Heart left ventricle (tissue), 16 donors: ENCODE data around the gene PAK4. TPM values are rescaled to one million over a fixed set of nuclear protein-coding genes. Genes with fewer than 3 reads are reported as not detected.

Experiments used
- ATAC-seq, 4 donors: fragments of 200-7000 bp; cut with Tn5 transposase; one replicate each; pipeline ENCODE4 v1.9.1; 2020 to 2022; ENCODE audit warnings: moderate library complexity in 4 of 4, mild to moderate bottlenecking in 3 of 4, moderate number of reproducible peaks in 1 of 4
- DNase-seq, 5 donors: peaks; one replicate each; pipeline ENCODE4 v3.0.0-alpha.2; 2020
- H3K27ac ChIP-seq, 12 donors: fragments of 200-600 bp; sonication (generic) in 4 of 12; one replicate each; pipeline versions ENCODE4 v1.5.0 to v1.8.0; 2016 to 2022; ENCODE audit warnings: mild to moderate bottlenecking in 2 of 12
- H3K27me3 ChIP-seq, 9 donors: fragments of 200-600 bp; sonication (generic) in 2 of 9; one replicate each; pipeline versions ENCODE4 v1.5.1 to v1.8.0; 2016 to 2022; ENCODE audit warnings: mild to moderate bottlenecking in 3 of 9
- H3K36me3 ChIP-seq, 9 donors: fragments of 200-600 bp; sonication (generic) in 2 of 9; one replicate each; pipeline versions ENCODE4 v1.5.0 to v1.8.0; 2018 to 2022; ENCODE audit warnings: mild to moderate bottlenecking in 2 of 9
- H3K4me1 ChIP-seq, 12 donors: fragments of 200-600 bp; sonication (generic) in 4 of 12; one replicate each; pipeline versions ENCODE4 v1.5.0 to v1.8.0; 2016 to 2022; ENCODE audit warnings: mild to moderate bottlenecking in 3 of 12
- H3K4me3 ChIP-seq, 12 donors: fragments of 200-600 bp; sonication (generic) in 4 of 12; one replicate each; pipeline versions ENCODE4 v1.5.0 to v1.8.0; 2017 to 2022; ENCODE audit warnings: mild to moderate bottlenecking in 9 of 12, moderate library complexity in 4 of 12
- H3K9me3 ChIP-seq, 12 donors: fragments of 200-600 bp; sonication (generic) in 4 of 12; one replicate each; pipeline versions ENCODE4 v1.5.0 to v1.8.0; 2016 to 2022; ENCODE audit warnings: mild to moderate bottlenecking in 1 of 12
- POLR2A ChIP-seq, 2 donors: fragments of 450-650 bp; IDR thresholded peaks; one replicate each; pipeline ENCODE4 v1.6.1; 2017; ENCODE audit warnings: antibody characterized with exemption in 2 of 2, mild to moderate bottlenecking in 2 of 2, moderate library complexity in 2 of 2
- WGBS, 4 donors: extraction: QIAGEN DNeasy Blood & Tissue Kit in 2 of 4; methylation state at CpG; one replicate each; pipeline versions ENCODE4 v1.1.5 to v1.1.7; 2013 to 2018; 5-methylcytosine and 5-hydroxymethylcytosine counted together
- intact Hi-C, 10 donors: fragments of 100-400 bp; cut with DNase I; formaldehyde crosslinking; loops; one replicate each; pipeline versions ENCODE4 v1.11.1 to v1.14.2; 2022
- polyA plus RNA-seq, 2 donors: library from polyadenylated mRNA; stranded (reverse); fragments of 200-250 nt; gene quantifications; one replicate each; pipeline ENCODE4 v1.2.3, GENCODE V29; 2013
- total RNA-seq, 9 donors: library from RNA; depleted of rRNA in 2 of 9; stranded (reverse); fragments of >200 nt in 2 of 9; fragmentation: NEBNext Ultra II Directional in 3 of 9; extraction: Animal tissue kit (Norgen Biotek cat#: 25700) in 3 of 9; gene quantifications; one replicate each; pipeline versions ENCODE4 v1.1.0 to v1.2.4, GENCODE V29; 2016 to 2023
- TF ChIP-seq, protein P1 (sequence below), 12 donors: fragments of 200-600 bp; sonication (generic) in 4 of 12; IDR thresholded peaks; one replicate each; pipeline versions ENCODE4 v1.5.0 to v1.8.0; 2018 to 2022; ENCODE audit warnings: antibody characterized with exemption in 12 of 12, mild to moderate bottlenecking in 5 of 12
- donor health status: ischemic (EF 13 %, LVEDD 7.1; RV severe dilation, severe dysfunction).
- donor health status: healthy with polysubstance abuse.
- donor health status: DM: no; HTN: yes; CAD: no.
- donor health status: DM: no; HTN: no; CAD: no.
- donor health status: ischemic (EF 25% LVEDD 6.9; RV normal size, moderate dysfunction).
- donor health status: ischemic (EF 25% LVEDD 5.7; RV mildly dilated, moderate dysfunction).
- donor health status: healthy.
- donor health status: DM: yes; HTN: yes; CAD: no.
- donor health status: ischemic (EF 35%, LVEDD 5.7; RV mildly dilated, moderate dysfunction).
- donor health status: nonischemic (EF 11% LVEDD 7.7; RV severe dilation, severe dysfunction).
- donor health status: DM: yes; HTN: yes; CAD: no.
- donor health status: PGD.
- donor health status: ischemic (EF 29% LVEDD 5.4; RV normal size, mild dysfunction).
- donor health status: nonischemic (EF 23%, LVEDD 6.1; RV moderate dilation, normal function).

Gene PAK4
- total and polyA plus RNA-seq, 11 donors: 9.5 to 25.8 (median 16.2) TPM

- TF ChIP-seq POLR2A (IDR thresholded peaks at IDR 0.05): no peak
- TF ChIP-seq, protein P1, sequence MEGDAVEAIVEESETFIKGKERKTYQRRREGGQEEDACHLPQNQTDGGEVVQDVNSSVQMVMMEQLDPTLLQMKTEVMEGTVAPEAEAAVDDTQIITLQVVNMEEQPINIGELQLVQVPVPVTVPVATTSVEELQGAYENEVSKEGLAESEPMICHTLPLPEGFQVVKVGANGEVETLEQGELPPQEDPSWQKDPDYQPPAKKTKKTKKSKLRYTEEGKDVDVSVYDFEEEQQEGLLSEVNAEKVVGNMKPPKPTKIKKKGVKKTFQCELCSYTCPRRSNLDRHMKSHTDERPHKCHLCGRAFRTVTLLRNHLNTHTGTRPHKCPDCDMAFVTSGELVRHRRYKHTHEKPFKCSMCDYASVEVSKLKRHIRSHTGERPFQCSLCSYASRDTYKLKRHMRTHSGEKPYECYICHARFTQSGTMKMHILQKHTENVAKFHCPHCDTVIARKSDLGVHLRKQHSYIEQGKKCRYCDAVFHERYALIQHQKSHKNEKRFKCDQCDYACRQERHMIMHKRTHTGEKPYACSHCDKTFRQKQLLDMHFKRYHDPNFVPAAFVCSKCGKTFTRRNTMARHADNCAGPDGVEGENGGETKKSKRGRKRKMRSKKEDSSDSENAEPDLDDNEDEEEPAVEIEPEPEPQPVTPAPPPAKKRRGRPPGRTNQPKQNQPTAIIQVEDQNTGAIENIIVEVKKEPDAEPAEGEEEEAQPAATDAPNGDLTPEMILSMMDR (IDR thresholded peaks at IDR 0.05): no peak
- Histone ChIP-seq H3K9me3 (no peaks in the 10 kb centered on the region), H3K4me1 (peaks cover 0 to 5% (median 0%) of the 10 kb centered on the region in 12 donors), H3K27ac (no peak overlapping the region), H3K4me3 (no peak overlapping the region), H3K27me3 (no peaks in the 10 kb centered on the region), H3K36me3 (peaks cover 0 to 70% (median 17%) of the 10 kb centered on the region in 9 donors)
- WGBS, 4 donors: 91 to 95% (median 95%) methylated on average over 11 to 45 of the region's 45 CpGs
- no peak for DNase-seq
- intact Hi-C loops: no loop called here
- no peak for ATAC-seq
Measured at GRCh38 chr19:39172700-39173501, 47.3 kb downstream of the PAK4 start.

DNA sequence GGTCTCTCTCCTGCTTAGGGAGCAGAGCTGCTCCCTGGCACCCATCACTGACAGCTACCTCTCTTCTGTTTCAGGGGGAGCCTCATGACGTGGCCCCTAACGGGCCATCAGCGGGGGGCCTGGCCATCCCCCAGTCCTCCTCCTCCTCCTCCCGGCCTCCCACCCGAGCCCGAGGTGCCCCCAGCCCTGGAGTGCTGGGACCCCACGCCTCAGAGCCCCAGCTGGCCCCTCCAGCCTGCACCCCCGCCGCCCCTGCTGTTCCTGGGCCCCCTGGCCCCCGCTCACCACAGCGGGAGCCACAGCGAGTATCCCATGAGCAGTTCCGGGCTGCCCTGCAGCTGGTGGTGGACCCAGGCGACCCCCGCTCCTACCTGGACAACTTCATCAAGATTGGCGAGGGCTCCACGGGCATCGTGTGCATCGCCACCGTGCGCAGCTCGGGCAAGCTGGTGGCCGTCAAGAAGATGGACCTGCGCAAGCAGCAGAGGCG lies 48.0 kb downstream of the PAK4 start:
- Histone ChIP-seq H3K27me3 (no peaks in the 10 kb centered on the region), H3K36me3 (peaks cover 0 to 77% (median 20%) of the 10 kb centered on the region in 9 donors), H3K27ac (no peak overlapping the region), H3K9me3 (no peaks in the 10 kb centered on the region), H3K4me1 (peaks cover 0 to 5% (median 0%) of the 10 kb centered on the region in 12 donors), H3K4me3 (no peak overlapping the region)
- ATAC-seq (no peak), DNase-seq (no peak)
- 93 to 96% (median 96%) methylated on average over 8 to 25 of the region's 25 CpGs for WGBS, 4 donors
- intact Hi-C loops: no loop called here
- TF ChIP-seq, protein P1 (IDR thresholded peaks at IDR 0.05): no peak
- TF ChIP-seq POLR2A (IDR thresholded peaks at IDR 0.05): no peak

- Histone ChIP-seq H3K4me3 (no peak overlapping the region), H3K36me3 (peaks cover 0 to 83% (median 20%) of the 10 kb centered on the region in 9 donors)
Measured at GRCh38 chr19:39174142-39174541, 48.6 kb downstream of the PAK4 start.

More at GRCh38 chr19:39174142-39174541, 48.6 kb downstream of the PAK4 start:
- WGBS, 4 donors: 87 to 93% (median 91%) methylated on average over 16 of the region's 16 CpGs
- ATAC-seq (no peak), DNase-seq (no peak)
- intact Hi-C loops: no loop called here
- TF ChIP-seq, protein P1 (IDR thresholded peaks at IDR 0.05): no peak
- no peak for TF ChIP-seq POLR2A (IDR thresholded peaks at IDR 0.05)
- no peak overlapping the region for H3K27ac ChIP-seq
- peaks cover 0 to 5% (median 0%) of the 10 kb centered on the region in 12 donors for H3K4me1 ChIP-seq
- no peaks in the 10 kb centered on the region for H3K27me3 ChIP-seq
- H3K9me3 ChIP-seq: no peaks in the 10 kb centered on the region
